GM18873 (cell line): ENCODE data around the gene STXBP5.

Source experiments
- ATAC-seq: cut with Tn5 transposase; IDR thresholded peaks from one replicate; pipeline ENCODE4 v1.9.1; 2021; ENCODE audit warnings: mild to moderate bottlenecking, moderate library complexity, moderate number of reproducible peaks; ENCODE audit not compliant: unreplicated experiment, low FRiP score

The STXBP5 gene

GRCh38 chr6:147207837-147208754 is 3.9 kb downstream of the STXBP5 start:
- ATAC-seq, result no peak

GRCh38 chr6:147209762-147210449 is 5.7 kb downstream of the STXBP5 start:
- ATAC-seq, result no peak

- ATAC-seq, result no peak
Measured at GRCh38 chr6:147211349-147211748, 7.1 kb downstream of the STXBP5 start.

- ATAC-seq, result no peak
Measured at GRCh38 chr6:147211831-147212230, 7.6 kb downstream of the STXBP5 start.

- no peak for ATAC-seq
Measured at GRCh38 chr6:147212622-147213021, 8.4 kb downstream of the STXBP5 start.

- no peak for ATAC-seq
Measured at GRCh38 chr6:147213772-147214171, 9.6 kb downstream of the STXBP5 start.

- no peak for ATAC-seq
Measured at GRCh38 chr6:147214248-147215227, 10.3 kb downstream of the STXBP5 start.

- no peak for ATAC-seq
Measured at GRCh38 chr6:147216915-147217314, 12.7 kb downstream of the STXBP5 start.

- no peak for ATAC-seq
Measured at GRCh38 chr6:147217840-147218404, 13.7 kb downstream of the STXBP5 start.

GRCh38 chr6:147218797-147219196 is 14.6 kb downstream of the STXBP5 start:
- no peak for ATAC-seq

- no peak for ATAC-seq
Measured at GRCh38 chr6:147219463-147219862, 15.2 kb downstream of the STXBP5 start.

- ATAC-seq, result no peak
Measured at GRCh38 chr6:147220345-147220744, 16.1 kb downstream of the STXBP5 start.

- no peak for ATAC-seq
Measured at GRCh38 chr6:147221739-147222138, 17.5 kb downstream of the STXBP5 start.

GRCh38 chr6:147222160-147222838 is 18.1 kb downstream of the STXBP5 start:
- peak; percentile 64 for ATAC-seq

- ATAC-seq, result no peak
Measured at GRCh38 chr6:147223736-147224135, 19.5 kb downstream of the STXBP5 start.

GRCh38 chr6:147226163-147226724 is 22.0 kb downstream of the STXBP5 start:
- ATAC-seq, result no peak

- no peak for ATAC-seq
Measured at GRCh38 chr6:147226877-147227276, 22.7 kb downstream of the STXBP5 start.

GRCh38 chr6:147227770-147228320 is 23.6 kb downstream of the STXBP5 start:
- no peak for ATAC-seq

GRCh38 chr6:147231589-147231988 is 27.4 kb downstream of the STXBP5 start:
- ATAC-seq, result no peak
